SK-N-SH (cell line): Measurements from ENCODE around the gene ZBTB34. TPM values are rescaled to one million over a fixed set of nuclear protein-coding genes. Genes with fewer than 3 reads are reported as not detected.
A peak's percentile ranks its signal among the peaks of the same experiment; 100 is the strongest.

ENCODE experiments used
- CTCF ChIA-PET: fragments of 300-600, 350-600 bp; formaldehyde crosslinking; extraction: SDS; loops from one replicate; lab custom pipeline; 2021; lab: Yijun Ruan, JAX
- POLR2A ChIA-PET: fragments of 350-600 bp; sonication (Branson Sonifier 250); formaldehyde crosslinking; extraction: SDS; loops from one replicate; lab custom pipeline; 2020; ENCODE audit warnings: antibody characterized with exemption, inconsistent platforms; lab: Yijun Ruan, JAX
- DNase-seq: peaks from one replicate; pipeline ENCODE4 v3.0.0; 2012
- H2AFZ ChIP-seq: fragments of 200-600 bp; sonication (generic); 2 replicates; pipeline ENCODE4 v1.8.1; 2016; ENCODE audit warnings: antibody characterized with exemption, mild to moderate bottlenecking, low read depth
- H3F3A ChIP-seq: fragments of 200-600 bp; sonication (generic); replicated peaks from 2 replicates; pipeline ENCODE3; 2016; ENCODE audit warnings: antibody characterized with exemption, mild to moderate bottlenecking; ENCODE audit not compliant: insufficient read depth
- H3K27ac ChIP-seq, 2 experiments: fragments of 200-500 bp in 1 of 2; fragments of 200-600 bp in 1 of 2; sonication (Bioruptor generic) in 1 of 2; sonication (generic), shearing (Covaris generic) in 1 of 2; 2 replicates each; pipeline versions ENCODE4 v1.5.1 to v1.6.1; 2014 to 2016; ENCODE audit warnings: low read depth in 2 of 2, inconsistent platforms in 1 of 2, low read length in 1 of 2, mild to moderate bottlenecking in 1 of 2, mixed read lengths in 1 of 2
- H3K27me3 ChIP-seq: fragments of 200-600 bp; sonication (generic), shearing (Covaris generic); 2 replicates; pipeline ENCODE4 v1.6.1; 2016; ENCODE audit warnings: mixed run types; ENCODE audit not compliant: insufficient read depth
- H3K36me3 ChIP-seq, 2 experiments: fragments of 200-500 bp in 1 of 2; fragments of 200-600 bp in 1 of 2; sonication (Bioruptor generic) in 1 of 2; sonication (generic) in 1 of 2; replicated peaks in 1 of 2; 2 replicates each; pipeline versions ENCODE3 to v1.5.1; 2014 to 2016; ENCODE audit warnings: low read length in 1 of 2, mild to moderate bottlenecking in 1 of 2; ENCODE audit not compliant: insufficient read depth in 2 of 2, control insufficient read depth in 1 of 2
- H3K4me1 ChIP-seq, 2 experiments: fragments of 200-500 bp in 1 of 2; fragments of 200-600 bp in 1 of 2; sonication (Bioruptor generic) in 1 of 2; sonication (generic), shearing (Covaris generic) in 1 of 2; 2 replicates each; pipeline versions ENCODE4 v1.5.1 to v1.6.1; 2014 to 2016; ENCODE audit warnings: low read depth in 1 of 2, low read length in 1 of 2, mixed run types in 1 of 2; ENCODE audit not compliant: insufficient read depth in 2 of 2, control insufficient read depth in 1 of 2
- H3K4me2 ChIP-seq: fragments of 200-600 bp; sonication (generic), shearing (Covaris generic); 2 replicates; pipeline ENCODE4 v1.6.1; 2017; ENCODE audit warnings: mixed run types
- H3K4me3 ChIP-seq, 2 experiments: fragments of 200-500 bp in 1 of 2; fragments of 200-600 bp in 1 of 2; sonication (Bioruptor generic) in 1 of 2; sonication (generic), shearing (Covaris generic) in 1 of 2; 2 replicates each; pipeline versions ENCODE4 v1.5.1 to v1.8.1; 2014 to 2016; ENCODE audit warnings: low read depth in 2 of 2, inconsistent platforms in 1 of 2, low read length in 1 of 2, mild to moderate bottlenecking in 1 of 2, mixed read lengths in 1 of 2, moderate library complexity in 1 of 2
- H3K79me2 ChIP-seq: fragments of 200-600 bp; sonication (generic); 2 replicates; pipeline ENCODE4 v1.8.1; 2017; ENCODE audit warnings: mild to moderate bottlenecking; ENCODE audit not compliant: insufficient read depth
- H3K9ac ChIP-seq: fragments of 200-600 bp; sonication (generic); 2 replicates; pipeline ENCODE4 v1.6.1; 2017; ENCODE audit warnings: mixed run types
- H3K9me2 ChIP-seq: fragments of 200-600 bp; sonication (generic); 2 replicates; pipeline ENCODE4 v1.6.1; 2017; ENCODE audit warnings: mixed run types
- H3K9me3 ChIP-seq: fragments of 200-600 bp; sonication (generic); 2 replicates; pipeline ENCODE4 v1.6.1; 2017; ENCODE audit warnings: mixed run types, mild to moderate bottlenecking, moderate library complexity
- H4K20me1 ChIP-seq: fragments of 200-600 bp; sonication (generic); 2 replicates; pipeline ENCODE4 v1.6.1; 2017; ENCODE audit warnings: mild to moderate bottlenecking, mixed run types; ENCODE audit not compliant: insufficient read depth
- CHD2 ChIP-seq: fragments of 150-350 bp; IDR thresholded peaks from 2 replicates; pipeline ENCODE4 v1.6.1; 2018; ENCODE audit warnings: low read length; ENCODE audit not compliant: partially characterized antibody
- CTCF ChIP-seq: fragments of 200-600 bp; sonication (generic); IDR thresholded peaks from 2 replicates; pipeline ENCODE4 v1.6.1; 2017; ENCODE audit warnings: antibody characterized with exemption, mild to moderate bottlenecking, moderate library complexity
- EP300 ChIP-seq, 2 experiments: IDR thresholded peaks; 2 replicates each; pipeline versions ENCODE4 v1.4.0 to v1.6.1; 2012; ENCODE audit warnings: borderline replicate concordance in 1 of 2, low read depth in 1 of 2, low read length in 1 of 2
- FOXJ3 ChIP-seq: sonication (generic); formaldehyde crosslinking; IDR thresholded peaks from 2 replicates; pipeline ENCODE4 v1.5.1; 2020; ENCODE audit warnings: mild to moderate bottlenecking, missing genetic modification reagents
- FOXM1 ChIP-seq: IDR thresholded peaks from 2 replicates; pipeline ENCODE4 v1.4.0; 2012; ENCODE audit warnings: low read depth, mild to moderate bottlenecking
- GABPA ChIP-seq: IDR thresholded peaks from 2 replicates; pipeline ENCODE4 v1.4.0; 2012; ENCODE audit warnings: low read depth, mild to moderate bottlenecking
- JUND ChIP-seq: IDR thresholded peaks from 2 replicates; pipeline ENCODE4 v1.4.0; 2012
- MXI1 ChIP-seq: IDR thresholded peaks from 2 replicates; pipeline ENCODE4 v1.6.1; 2012; ENCODE audit warnings: mild to moderate bottlenecking, low read depth, low read length, improper control_type of control experiment
- PBX3 ChIP-seq: IDR thresholded peaks from 2 replicates; pipeline ENCODE4; 2012
- POLR2AphosphoS5 ChIP-seq: IDR thresholded peaks from 2 replicates; pipeline ENCODE4 v1.6.1; 2012; ENCODE audit warnings: low read depth, low read length
- REST ChIP-seq: IDR thresholded peaks from 2 replicates; pipeline ENCODE4 v1.6.1; 2012; ENCODE audit warnings: mild to moderate bottlenecking, low read depth, low read length, moderate library complexity
- RFX5 ChIP-seq: IDR thresholded peaks from 2 replicates; pipeline ENCODE4 v1.6.1; 2012; ENCODE audit warnings: mild to moderate bottlenecking, improper control_type of control experiment, low read length
- RXRA ChIP-seq: IDR thresholded peaks from 2 replicates; pipeline ENCODE4 v1.4.0; 2012; ENCODE audit warnings: low read depth, mild to moderate bottlenecking, borderline replicate concordance
- SMC3 ChIP-seq: IDR thresholded peaks from 2 replicates; pipeline ENCODE4 v1.6.1; 2012; ENCODE audit warnings: low read depth, low read length, improper control_type of control experiment
- TAF1 ChIP-seq: IDR thresholded peaks from 2 replicates; pipeline ENCODE4 v1.6.1; 2012; ENCODE audit warnings: low read depth, mild to moderate bottlenecking, low read length, moderate library complexity, borderline replicate concordance
- TEAD4 ChIP-seq: IDR thresholded peaks from 2 replicates; pipeline ENCODE4 v1.4.0; 2012; ENCODE audit warnings: mild to moderate bottlenecking, borderline replicate concordance; ENCODE audit not compliant: insufficient read depth
- USF1 ChIP-seq: IDR thresholded peaks from 2 replicates; pipeline ENCODE4 v1.4.0; 2012; ENCODE audit warnings: low read depth, borderline replicate concordance
- USF2 ChIP-seq: fragments of 150-350 bp; IDR thresholded peaks from 2 replicates; pipeline ENCODE4 v1.6.1; 2017; ENCODE audit warnings: antibody characterized with exemption, low read length, low read depth, borderline replicate concordance
- YY1 ChIP-seq: IDR thresholded peaks from 2 replicates; pipeline ENCODE4 v1.4.0; 2012; ENCODE audit warnings: low read depth, mild to moderate bottlenecking
- WGBS: methylation state at CpG from one replicate; pipeline ENCODE4 v1.1.6; 2017; ENCODE audit warnings: low lambda C conversion rate; 5-methylcytosine and 5-hydroxymethylcytosine counted together
- polyA plus RNA-seq, 3 experiments: library from polyadenylated mRNA; depleted of rRNA; stranded (reverse); fragments of >200 nt; gene quantifications; 2 replicates each; pipeline ENCODE4 v1.2.3, GENCODE V29; 2012

ZBTB34 gene
- polyA plus RNA-seq, 1 of the 3 experiments (the other 2 are of a cell fraction): 2.9 TPM

GRCh38 chr9:126862104-126862761 lies 1.8 kb downstream of the ZBTB34 start:
- Histone ChIP-seq H3K27ac (no peak overlapping the region), H3K79me2 (peaks cover 61% of the 10 kb centered on the region), H3K9me3 (no peaks in the 10 kb centered on the region), H3K4me3 (peak overlapping the region; percentile 90 to 96), H3K27me3 (peaks cover 5% of the 10 kb centered on the region; the same call in 1 of the 2 replicates), H3K9me2 (no peaks in the 10 kb centered on the region), H3K9ac (no peak overlapping the region), H3K4me2 (peak overlapping the region; percentile 96), H2AFZ (no peak overlapping the region), H3K4me1 (peaks cover 0 to 20% of the 10 kb centered on the region in 2 experiments; a peak in 2 of 4 replicates), H4K20me1 (peaks cover 32% of the 10 kb centered on the region), H3F3A (no peaks in the 10 kb centered on the region), H3K36me3 (peaks cover 30 to 33% of the 10 kb centered on the region in 2 experiments)
- TF ChIP-seq TAF1 (no peak), USF2 (no peak), FOXJ3 (CRISPR knock-in tag) (no peak), CHD2 (no peak), REST (no peak), CTCF (no peak), TEAD4 (no peak), MXI1 (no peak), JUND (no peak), GABPA (no peak), PBX3 (no peak), POLR2AphosphoS5 (no peak), USF1 (no peak), YY1 (no peak), RXRA (no peak), RFX5 (no peak), FOXM1 (no peak), EP300 (IDR thresholded peaks at IDR 0.05; ENCODE audit: borderline replicate concordance in 1 of 2, low read depth in 1 of 2, low read length in 1 of 2) (no peak), SMC3 (no peak)
- ChIA-PET CTCF (interaction anchor here (1.0 to 1.1 kb wide), 2 partner anchors 20 to 31 kb away, joined by 3 read pairs; no protein-coding TSS in a partner anchor), POLR2A (no interaction called here)
- DNase-seq: no peak
- 75% methylated on average over 11 of the region's 11 CpGs for WGBS
